Measurements from ENCODE around the gene DEFB125. TPM values are rescaled to one million over a fixed set of nuclear protein-coding genes. Genes with fewer than 3 reads are reported as not detected.

The DEFB125 gene
- total RNA-seq = not detected in 2 replicates

DNA sequence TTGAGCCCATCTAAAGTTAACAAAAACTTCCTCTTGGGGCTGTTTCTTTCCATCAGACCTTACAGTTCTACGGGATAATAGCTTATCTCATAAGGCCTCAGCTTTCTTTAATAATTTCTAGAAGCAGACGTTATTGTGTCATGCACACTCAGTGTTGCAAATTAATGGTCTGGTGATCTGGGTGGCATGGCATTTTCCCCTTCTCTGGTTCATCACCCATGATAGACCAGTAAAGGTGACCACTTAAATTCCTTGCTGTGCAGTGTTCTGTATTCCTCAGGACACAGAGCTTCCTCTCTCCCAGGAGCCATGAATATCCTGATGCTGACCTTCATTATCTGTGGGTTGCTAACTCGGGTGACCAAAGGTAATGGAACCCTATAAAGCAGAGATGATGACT, at the start of gene DEFB125:
Gene DEFB125 (plus strand): TSS at position 272 of the 400 bp plus-strand sequence. CDS start 38 bp downstream, at position 310.
- DNase-seq (ENCODE audit: low spot score) = no peak
- no peaks in the 10 kb centered on the region for H3K4me1 Mint-ChIP-seq (ENCODE audit: low read depth)
- intact Hi-C loops (cut with micrococcal nuclease) = no loop called here
- H3K27me3 Mint-ChIP-seq (ENCODE audit: insufficient read depth) = peaks cover 17% of the 10 kb centered on the region
- no peaks in the 10 kb centered on the region for H3K36me3 Mint-ChIP-seq (ENCODE audit: low read depth)
- no peaks in the 10 kb centered on the region for H3K9me3 Mint-ChIP-seq
- no peak within 1 kb of the TSS for H3K4me3 Mint-ChIP-seq
- no peak within 1 kb of the TSS for H3K27ac Mint-ChIP-seq

- intact Hi-C loops (cut with micrococcal nuclease) = no loop called here
- Mint-ChIP-seq H3K9me3 (no peaks in the 10 kb centered on the region), H3K27ac (no peak overlapping the region), H3K36me3 (ENCODE audit: low read depth) (no peaks in the 10 kb centered on the region), H3K4me3 (no peak overlapping the region), H3K27me3 (ENCODE audit: insufficient read depth) (no peaks in the 10 kb centered on the region), H3K4me1 (ENCODE audit: low read depth) (no peaks in the 10 kb centered on the region)
- no peak for DNase-seq (ENCODE audit: low spot score)
Observed at GRCh38 chr20:60035-60918, 27.2 kb upstream of the DEFB125 start.

DNA sequence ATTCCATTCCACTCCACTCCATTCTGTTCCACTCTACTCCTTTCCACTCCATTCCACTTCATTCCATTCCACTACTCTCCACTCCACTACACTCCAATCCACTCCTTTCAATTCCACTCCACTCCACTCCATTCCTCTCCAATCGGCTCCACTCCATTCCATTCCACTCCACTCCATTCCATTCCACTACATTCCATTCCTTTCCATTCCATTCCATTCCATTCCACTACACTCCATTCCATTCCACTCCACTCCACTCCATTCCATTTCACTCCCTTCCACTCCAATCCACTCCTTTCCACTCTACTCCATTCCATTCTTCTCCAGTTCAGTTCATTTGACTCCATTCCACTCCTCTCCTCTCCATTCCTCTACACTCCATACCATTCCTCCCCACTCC, 26.2 kb upstream of the DEFB125 start:
- Mint-ChIP-seq H3K4me1 (ENCODE audit: low read depth) (no peaks in the 10 kb centered on the region), H3K9me3 (no peaks in the 10 kb centered on the region), H3K27me3 (ENCODE audit: insufficient read depth) (no peaks in the 10 kb centered on the region), H3K4me3 (no peak overlapping the region), H3K36me3 (ENCODE audit: low read depth) (no peaks in the 10 kb centered on the region), H3K27ac (no peak overlapping the region)
- intact Hi-C loops (cut with micrococcal nuclease) = no loop called here
- DNase-seq (ENCODE audit: low spot score) = no peak

- intact Hi-C loops (cut with micrococcal nuclease) = no loop called here
- no peaks in the 10 kb centered on the region for H3K27me3 Mint-ChIP-seq (ENCODE audit: insufficient read depth)
- no peak overlapping the region for H3K4me3 Mint-ChIP-seq
- H3K4me1 Mint-ChIP-seq (ENCODE audit: low read depth) = no peaks in the 10 kb centered on the region
- H3K27ac Mint-ChIP-seq = no peak overlapping the region
- no peak for DNase-seq (ENCODE audit: low spot score)
- no peaks in the 10 kb centered on the region for H3K9me3 Mint-ChIP-seq
- no peaks in the 10 kb centered on the region for H3K36me3 Mint-ChIP-seq (ENCODE audit: low read depth)
Observed at GRCh38 chr20:61757-62156, 25.7 kb upstream of the DEFB125 start.

DNA sequence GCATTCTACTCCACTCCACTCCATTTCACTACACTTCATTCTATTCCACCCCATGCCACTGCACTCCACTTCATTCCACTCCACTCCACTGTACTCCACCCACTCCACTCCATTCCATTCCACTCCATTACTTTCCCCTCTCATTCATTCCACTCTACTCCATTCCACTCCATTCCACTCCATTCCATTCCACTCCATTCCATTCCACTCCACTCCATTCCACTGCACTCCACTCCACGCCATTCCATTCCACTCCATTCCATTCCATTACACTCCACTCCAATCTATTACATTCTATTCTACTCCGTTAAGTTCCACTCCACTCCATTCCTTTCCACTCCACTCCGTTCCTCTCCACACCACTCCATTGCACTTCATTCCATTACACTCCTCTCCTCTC, 25.0 kb upstream of the DEFB125 start:
- no peaks in the 10 kb centered on the region for H3K9me3 Mint-ChIP-seq
- H3K27me3 Mint-ChIP-seq (ENCODE audit: insufficient read depth) = no peaks in the 10 kb centered on the region
- no peaks in the 10 kb centered on the region for H3K4me1 Mint-ChIP-seq (ENCODE audit: low read depth)
- intact Hi-C loops (cut with micrococcal nuclease) = no loop called here
- no peaks in the 10 kb centered on the region for H3K36me3 Mint-ChIP-seq (ENCODE audit: low read depth)
- H3K27ac Mint-ChIP-seq = no peak overlapping the region
- no peak for DNase-seq (ENCODE audit: low spot score)
- H3K4me3 Mint-ChIP-seq = no peak overlapping the region

GRCh38 chr20:64026-64603, 23.4 kb upstream of the DEFB125 start:
- Mint-ChIP-seq H3K27ac (no peak overlapping the region), H3K4me3 (no peak overlapping the region), H3K4me1 (ENCODE audit: low read depth) (no peaks in the 10 kb centered on the region), H3K27me3 (ENCODE audit: insufficient read depth) (no peaks in the 10 kb centered on the region), H3K36me3 (ENCODE audit: low read depth) (no peaks in the 10 kb centered on the region), H3K9me3 (no peaks in the 10 kb centered on the region)
- DNase-seq (ENCODE audit: low spot score) = no peak
- intact Hi-C loops (cut with micrococcal nuclease) = no loop called here

- no peaks in the 10 kb centered on the region for H3K36me3 Mint-ChIP-seq (ENCODE audit: low read depth)
Observed at GRCh38 chr20:64766-65322, 22.6 kb upstream of the DEFB125 start.

DNA sequence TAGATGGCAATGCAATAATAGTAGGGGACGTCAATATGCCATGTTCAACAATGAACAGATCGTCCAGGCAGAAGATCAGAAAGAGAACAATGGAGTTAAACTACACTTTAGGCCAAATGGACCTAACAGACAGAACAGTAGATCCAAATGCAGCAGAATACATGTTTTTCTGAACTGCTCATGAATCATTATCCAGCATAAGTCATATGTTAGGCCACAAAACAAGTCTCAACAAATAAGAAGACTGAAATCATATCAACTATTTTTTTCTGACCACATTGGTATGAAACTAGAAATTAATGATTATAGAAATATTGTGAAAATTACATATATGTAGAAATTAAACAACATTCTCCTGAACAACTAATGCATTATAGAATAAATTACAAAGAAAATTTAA, 10.2 kb upstream of the DEFB125 start:
- Mint-ChIP-seq H3K9me3 (no peaks in the 10 kb centered on the region), H3K27me3 (ENCODE audit: insufficient read depth) (peaks cover 19% of the 10 kb centered on the region), H3K36me3 (ENCODE audit: low read depth) (no peaks in the 10 kb centered on the region), H3K27ac (no peak overlapping the region), H3K4me1 (ENCODE audit: low read depth) (no peaks in the 10 kb centered on the region), H3K4me3 (no peak overlapping the region)
- DNase-seq (ENCODE audit: low spot score) = no peak
- intact Hi-C loops (cut with micrococcal nuclease) = no loop called here

More at GRCh38 chr20:64766-65322, 22.6 kb upstream of the DEFB125 start:
- no peak for DNase-seq (ENCODE audit: low spot score)
- Mint-ChIP-seq H3K4me1 (ENCODE audit: low read depth) (no peaks in the 10 kb centered on the region), H3K27me3 (ENCODE audit: insufficient read depth) (no peaks in the 10 kb centered on the region), H3K4me3 (no peak overlapping the region), H3K27ac (no peak overlapping the region), H3K9me3 (no peaks in the 10 kb centered on the region)
- intact Hi-C loops (cut with micrococcal nuclease) = no loop called here

- H3K27me3 Mint-ChIP-seq (ENCODE audit: insufficient read depth) = peaks cover 19% of the 10 kb centered on the region
- no peaks in the 10 kb centered on the region for H3K4me1 Mint-ChIP-seq (ENCODE audit: low read depth)
- no peak overlapping the region for H3K4me3 Mint-ChIP-seq
- H3K9me3 Mint-ChIP-seq = no peaks in the 10 kb centered on the region
- no peak for DNase-seq (ENCODE audit: low spot score)
- H3K27ac Mint-ChIP-seq = no peak overlapping the region
- no peaks in the 10 kb centered on the region for H3K36me3 Mint-ChIP-seq (ENCODE audit: low read depth)
- intact Hi-C loops (cut with micrococcal nuclease) = no loop called here
Observed at GRCh38 chr20:78338-78737, 9.1 kb upstream of the DEFB125 start.

GRCh38 chr20:79565-79964, 7.9 kb upstream of the DEFB125 start:
- peaks cover 17% of the 10 kb centered on the region for H3K27me3 Mint-ChIP-seq (ENCODE audit: insufficient read depth)
- H3K36me3 Mint-ChIP-seq (ENCODE audit: low read depth) = no peaks in the 10 kb centered on the region
- H3K9me3 Mint-ChIP-seq = no peaks in the 10 kb centered on the region
- no peak overlapping the region for H3K27ac Mint-ChIP-seq
- intact Hi-C loops (cut with micrococcal nuclease) = no loop called here
- H3K4me1 Mint-ChIP-seq (ENCODE audit: low read depth) = no peaks in the 10 kb centered on the region
- no peak overlapping the region for H3K4me3 Mint-ChIP-seq
- no peak for DNase-seq (ENCODE audit: low spot score)

DNA sequence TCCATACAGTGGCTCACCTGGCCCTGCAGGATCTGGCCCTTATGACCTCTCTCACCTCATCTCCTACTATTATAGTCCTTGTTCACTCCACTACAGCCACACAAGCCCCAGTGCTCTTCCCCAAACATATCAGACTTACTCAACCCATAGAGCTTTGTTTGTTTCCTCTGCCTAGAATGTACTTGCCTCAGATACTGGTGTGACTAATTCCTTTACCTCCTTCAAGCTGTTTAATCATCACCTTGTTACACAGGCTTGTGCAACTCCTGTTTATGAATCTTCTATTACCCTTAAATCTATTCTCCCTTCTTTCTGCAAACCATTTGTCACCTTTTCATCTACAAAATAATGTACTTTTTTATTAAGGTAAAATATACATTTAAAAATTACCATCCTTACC, 3.2 kb downstream of the DEFB125 start:
- no peaks in the 10 kb centered on the region for H3K36me3 Mint-ChIP-seq (ENCODE audit: low read depth)
- no peak for DNase-seq (ENCODE audit: low spot score)
- intact Hi-C loops (cut with micrococcal nuclease) = no loop called here

GRCh38 chr20:93641-94040, 6.2 kb downstream of the DEFB125 start:
- Mint-ChIP-seq H3K4me3 (no peak overlapping the region), H3K27ac (no peak overlapping the region), H3K9me3 (peaks cover 20% of the 10 kb centered on the region), H3K27me3 (ENCODE audit: insufficient read depth) (peaks cover 16% of the 10 kb centered on the region), H3K4me1 (ENCODE audit: low read depth) (no peaks in the 10 kb centered on the region), H3K36me3 (ENCODE audit: low read depth) (no peaks in the 10 kb centered on the region)
- intact Hi-C loops (cut with micrococcal nuclease) = no loop called here
- no peak for DNase-seq (ENCODE audit: low spot score)

More for the DNA sequence above, 3.2 kb downstream of the DEFB125 start:
- Mint-ChIP-seq H3K4me3 (no peak overlapping the region), H3K27ac (no peak overlapping the region), H3K4me1 (ENCODE audit: low read depth) (no peaks in the 10 kb centered on the region), H3K27me3 (ENCODE audit: insufficient read depth) (peaks cover 28% of the 10 kb centered on the region), H3K9me3 (peaks cover 10% of the 10 kb centered on the region)

DNA sequence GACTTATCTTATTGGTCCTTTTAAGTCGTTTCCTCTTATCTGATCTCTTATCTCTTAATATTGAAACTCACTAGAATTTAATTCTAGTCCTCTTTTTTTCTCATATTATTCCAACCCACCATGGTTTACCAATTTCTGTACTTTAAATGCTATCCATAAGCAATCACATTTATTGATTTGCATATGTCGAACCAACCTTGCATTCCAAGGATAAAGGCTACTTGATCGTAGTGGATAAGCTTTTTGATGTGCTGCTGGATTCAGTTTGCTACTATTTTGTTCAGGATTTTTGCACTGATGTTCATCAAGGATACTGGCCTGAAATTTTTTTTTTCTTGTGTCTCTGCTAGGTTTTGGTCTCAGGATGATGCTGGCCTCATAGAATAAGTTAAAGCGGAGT, 7.7 kb downstream of the DEFB125 start:
- Mint-ChIP-seq H3K4me3 (no peak overlapping the region), H3K4me1 (ENCODE audit: low read depth) (no peaks in the 10 kb centered on the region), H3K27ac (no peak overlapping the region), H3K27me3 (ENCODE audit: insufficient read depth) (peaks cover 20% of the 10 kb centered on the region), H3K9me3 (peaks cover 20% of the 10 kb centered on the region), H3K36me3 (ENCODE audit: low read depth) (no peaks in the 10 kb centered on the region)
- DNase-seq (ENCODE audit: low spot score) = no peak
- intact Hi-C loops (cut with micrococcal nuclease) = no loop called here
